Mesenchymal stem cell (in vitro differentiated cells and primary cell): ENCODE results near the gene USB1.

Source experiments
- DNase-seq: peaks from one replicate; pipeline ENCODE4 v3.0.0-alpha.2; 2013
- H2AFZ ChIP-seq: one replicate; pipeline ENCODE4 v1.6.1; 2013; ENCODE audit warnings: low read depth, mild to moderate bottlenecking, control low read depth, inconsistent platforms, low read length, moderate library complexity
- H2AK5ac ChIP-seq: 2 replicates; pipeline ENCODE4 v1.6.1; 2013; ENCODE audit warnings: low read length, moderate library complexity, mild to moderate bottlenecking, inconsistent platforms; ENCODE audit not compliant: severe bottlenecking
- H2BK120ac ChIP-seq: one replicate; pipeline ENCODE4 v1.6.1; 2013; ENCODE audit warnings: low read depth, mild to moderate bottlenecking, inconsistent platforms, low read length, moderate library complexity
- H2BK12ac ChIP-seq, 2 experiments: one replicate each; pipeline ENCODE4 v1.6.1; 2013; ENCODE audit warnings: inconsistent platforms in 2 of 2, low read length in 2 of 2, mild to moderate bottlenecking in 2 of 2, moderate library complexity in 2 of 2, control low read depth in 1 of 2
- H2BK15ac ChIP-seq: one replicate; pipeline ENCODE4 v1.6.1; 2013; ENCODE audit warnings: mild to moderate bottlenecking, low read depth, inconsistent platforms; ENCODE audit not compliant: poor library complexity, severe bottlenecking
- H2BK5ac ChIP-seq: 2 replicates; pipeline ENCODE4 v1.6.1; 2013; ENCODE audit warnings: low read depth, mild to moderate bottlenecking, low read length, control low read depth, inconsistent platforms; ENCODE audit not compliant: poor library complexity, severe bottlenecking
- H3K14ac ChIP-seq, 2 experiments: one replicate each; pipeline ENCODE4 v1.6.1; 2013; ENCODE audit warnings: inconsistent platforms in 2 of 2, low read length in 2 of 2, control low read depth in 1 of 2, mild to moderate bottlenecking in 1 of 2, moderate library complexity in 1 of 2
- H3K18ac ChIP-seq, 2 experiments: one replicate each; pipeline ENCODE4 v1.6.1; 2013; ENCODE audit warnings: inconsistent platforms in 2 of 2, low read length in 2 of 2, control low read depth in 1 of 2, low read depth in 1 of 2, mild to moderate bottlenecking in 1 of 2
- H3K23ac ChIP-seq, 2 experiments: one replicate each; pipeline ENCODE4 v1.6.1; 2013; ENCODE audit warnings: inconsistent platforms in 2 of 2, low read length in 2 of 2, mild to moderate bottlenecking in 2 of 2, moderate library complexity in 2 of 2, control low read depth in 1 of 2
- H3K27ac ChIP-seq: 2 replicates; pipeline ENCODE4 v1.5.1; 2013; ENCODE audit warnings: mild to moderate bottlenecking, moderate library complexity, low read length, control low read depth, inconsistent platforms; ENCODE audit not compliant: poor library complexity, severe bottlenecking
- H3K27me3 ChIP-seq, 2 experiments: 2 replicates each; pipeline versions ENCODE4 v1.6.1 to v1.7.0; 2013; ENCODE audit warnings: low read length in 2 of 2, mild to moderate bottlenecking in 2 of 2, moderate library complexity in 2 of 2, control low read depth in 1 of 2, inconsistent platforms in 1 of 2; ENCODE audit not compliant: control insufficient read depth in 1 of 2, insufficient read depth in 1 of 2
- H3K36me3 ChIP-seq, 2 experiments: 2 replicates each; pipeline versions ENCODE4 v1.6.1 to v1.7.0; 2013; ENCODE audit warnings: low read length in 2 of 2, control low read depth in 1 of 2, inconsistent platforms in 1 of 2, low read depth in 1 of 2, mild to moderate bottlenecking in 1 of 2; ENCODE audit not compliant: insufficient read depth in 2 of 2, control insufficient read depth in 1 of 2
- H3K4ac ChIP-seq, 2 experiments: one replicate each; pipeline ENCODE4 v1.6.1; 2013; ENCODE audit warnings: inconsistent platforms in 2 of 2, low read length in 2 of 2, mild to moderate bottlenecking in 2 of 2, moderate library complexity in 2 of 2, control low read depth in 1 of 2, low read depth in 1 of 2
- H3K4me1 ChIP-seq: 2 replicates; pipeline ENCODE4 v1.6.1; 2013; ENCODE audit warnings: low read depth, low read length, control low read depth; ENCODE audit not compliant: control insufficient read depth, insufficient read depth
- H3K4me2 ChIP-seq: 2 replicates; pipeline ENCODE4 v1.6.1; 2013; ENCODE audit warnings: low read length, mild to moderate bottlenecking, inconsistent platforms; ENCODE audit not compliant: poor library complexity, severe bottlenecking
- H3K4me3 ChIP-seq, 2 experiments: 2 replicates each; pipeline versions ENCODE4 v1.5.1 to v1.7.0; 2013; ENCODE audit warnings: low read length in 2 of 2, mild to moderate bottlenecking in 2 of 2, control low read depth in 1 of 2, low read depth in 1 of 2; ENCODE audit not compliant: insufficient read depth in 1 of 2
- H3K79me1 ChIP-seq: replicated peaks from 2 replicates; pipeline ENCODE4 v1.6.1; 2013; ENCODE audit warnings: mild to moderate bottlenecking, control low read depth, low read length, inconsistent platforms; ENCODE audit not compliant: poor library complexity, severe bottlenecking
- H3K9ac ChIP-seq: 2 replicates; pipeline ENCODE4 v1.7.0; 2013; ENCODE audit warnings: mild to moderate bottlenecking, low read length, moderate library complexity
- H3K9me3 ChIP-seq: 2 replicates; pipeline ENCODE4 v1.7.0; 2013; ENCODE audit warnings: mild to moderate bottlenecking, low read length; ENCODE audit not compliant: control insufficient read depth
- H4K8ac ChIP-seq: one replicate; pipeline ENCODE4 v1.6.1; 2013; ENCODE audit warnings: inconsistent platforms, mild to moderate bottlenecking, low read length, moderate library complexity
- H4K91ac ChIP-seq: one replicate; pipeline ENCODE4 v1.6.1; 2013; ENCODE audit warnings: mild to moderate bottlenecking, low read length, inconsistent platforms
- WGBS: methylation state at CpG from one replicate; pipeline ENCODE4 v1.1.7; 2013; ENCODE audit warnings: mixed read lengths; 5-methylcytosine and 5-hydroxymethylcytosine counted together

The USB1 gene

DNA sequence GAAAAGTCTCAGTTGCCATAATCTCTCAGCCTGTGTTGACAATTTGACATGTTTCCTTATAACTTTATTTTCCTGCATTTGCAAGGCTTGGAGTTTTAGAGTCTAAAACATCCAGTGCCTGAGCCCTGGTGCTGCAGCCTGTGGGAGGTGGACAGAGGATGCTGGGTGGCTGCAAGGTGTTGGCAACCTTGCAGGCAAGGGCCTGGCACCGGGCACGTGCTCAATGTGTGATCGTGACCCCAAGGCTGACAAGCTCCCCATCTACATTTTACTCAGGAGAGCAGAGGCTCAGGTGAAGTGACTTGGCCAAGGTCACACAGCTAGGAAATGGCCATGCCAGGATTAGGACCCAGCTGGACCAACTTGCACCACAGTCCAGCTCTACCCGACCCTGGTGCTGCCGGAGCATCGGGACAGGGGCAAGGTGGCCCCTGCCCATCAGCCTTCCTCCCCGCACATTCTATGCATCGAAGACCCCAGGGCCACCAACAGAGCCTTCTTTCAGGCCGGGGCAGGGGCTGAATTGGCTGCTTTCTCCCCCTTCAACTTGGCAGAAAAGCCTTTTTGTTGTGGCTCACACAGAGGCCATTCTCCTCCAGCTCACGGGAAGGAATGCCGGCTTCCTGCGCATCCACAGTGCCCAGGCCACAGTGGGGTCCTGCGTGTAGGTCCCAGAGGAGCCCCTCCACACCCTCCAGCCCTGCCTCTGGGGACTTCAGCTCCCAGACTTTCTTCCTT, 47.5 kb downstream of the USB1 start:
- Histone ChIP-seq H4K8ac (no peak overlapping the region), H3K18ac (no peak overlapping the region), H4K91ac (no peak overlapping the region), H3K27ac (no peak overlapping the region), H2BK15ac (no peak overlapping the region), H2BK12ac (no peak overlapping the region), H3K9ac (no peak overlapping the region), H3K4me1 (peaks cover 2% of the 10 kb centered on the region), H2BK120ac (no peak overlapping the region), H3K27me3 (peaks cover 0 to 3% of the 10 kb centered on the region in 2 experiments), H2AK5ac (no peak overlapping the region), H3K4me3 (no peak overlapping the region), H3K36me3 (peaks cover 0 to 14% of the 10 kb centered on the region in 2 experiments), H3K14ac (no peak overlapping the region), H2AFZ (peak overlapping the region; percentile 3), H3K23ac (no peak overlapping the region), H3K4me2 (no peak overlapping the region), H3K79me1 (no peaks in the 10 kb centered on the region), H2BK5ac (no peak overlapping the region), H3K4ac (no peak overlapping the region), H3K9me3 (no peaks in the 10 kb centered on the region)
- no peak for DNase-seq
- WGBS, result 86% methylated on average over 13 of the region's 13 CpGs

DNA sequence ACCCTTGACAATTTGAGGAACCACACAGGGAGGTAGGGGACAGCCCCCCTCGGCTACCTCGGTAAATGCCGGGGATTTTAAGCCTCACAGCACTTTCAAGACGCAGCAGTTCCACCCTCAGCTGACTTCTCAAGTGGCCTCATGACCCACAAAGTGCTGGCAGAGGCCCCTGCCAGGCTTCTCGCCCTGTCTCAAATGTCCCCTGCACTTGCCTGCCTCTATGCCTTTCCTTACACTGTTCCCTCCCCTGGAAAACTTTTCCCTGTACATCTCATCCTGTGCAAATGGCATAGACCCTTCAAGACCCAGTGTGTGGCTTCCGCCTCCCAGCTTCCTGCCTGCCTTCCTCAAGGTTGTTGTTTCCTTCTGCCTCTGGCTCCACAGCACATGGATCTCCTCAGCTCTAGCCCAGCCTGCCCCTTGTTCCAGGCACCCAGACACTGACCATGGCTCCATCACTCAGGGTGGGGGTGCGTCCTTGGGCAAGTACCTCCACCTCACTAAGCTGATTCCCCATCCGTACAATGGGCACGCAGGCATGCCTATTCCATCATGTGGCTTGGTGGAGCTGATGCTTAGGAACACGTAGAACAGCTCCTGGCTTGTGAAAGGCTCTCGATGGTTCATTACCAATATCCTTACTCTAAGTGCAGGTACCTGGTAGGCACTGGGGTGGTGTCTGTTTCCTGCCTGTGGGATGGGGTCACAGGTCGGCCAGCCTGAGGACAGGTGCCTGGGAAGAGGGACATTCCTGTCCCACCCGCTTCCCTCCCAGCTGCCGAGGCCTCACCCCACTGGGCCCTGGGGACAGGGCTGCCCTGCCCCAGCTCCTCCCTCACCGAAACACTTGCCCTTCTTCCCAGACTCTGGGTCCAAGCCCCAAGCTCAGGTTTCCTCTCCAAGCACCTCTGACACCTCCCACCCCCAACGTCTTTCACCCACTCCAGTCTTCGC, 48.3 kb downstream of the USB1 start:
- Histone ChIP-seq H3K23ac (no peak overlapping the region), H2AK5ac (no peak overlapping the region), H4K8ac (no peak overlapping the region), H3K18ac (peak overlapping the region in 1 of 2 experiments; percentile 29), H4K91ac (no peak overlapping the region), H2AFZ (no peak overlapping the region), H2BK120ac (no peak overlapping the region), H3K4me3 (no peak overlapping the region), H3K4me1 (peaks cover 2% of the 10 kb centered on the region), H2BK12ac (no peak overlapping the region), H3K27ac (no peak overlapping the region), H3K14ac (peak overlapping the region in 1 of 2 experiments; percentile 13), H3K4ac (no peak overlapping the region), H2BK5ac (no peak overlapping the region), H3K36me3 (peaks cover 0 to 11% of the 10 kb centered on the region in 2 experiments), H3K9me3 (no peaks in the 10 kb centered on the region), H3K27me3 (peaks cover 0 to 3% of the 10 kb centered on the region in 2 experiments), H3K79me1 (no peaks in the 10 kb centered on the region), H2BK15ac (no peak overlapping the region), H3K4me2 (no peak overlapping the region), H3K9ac (no peak overlapping the region)
- WGBS, result 85% methylated on average over 17 of the region's 17 CpGs
- no peak for DNase-seq

DNA sequence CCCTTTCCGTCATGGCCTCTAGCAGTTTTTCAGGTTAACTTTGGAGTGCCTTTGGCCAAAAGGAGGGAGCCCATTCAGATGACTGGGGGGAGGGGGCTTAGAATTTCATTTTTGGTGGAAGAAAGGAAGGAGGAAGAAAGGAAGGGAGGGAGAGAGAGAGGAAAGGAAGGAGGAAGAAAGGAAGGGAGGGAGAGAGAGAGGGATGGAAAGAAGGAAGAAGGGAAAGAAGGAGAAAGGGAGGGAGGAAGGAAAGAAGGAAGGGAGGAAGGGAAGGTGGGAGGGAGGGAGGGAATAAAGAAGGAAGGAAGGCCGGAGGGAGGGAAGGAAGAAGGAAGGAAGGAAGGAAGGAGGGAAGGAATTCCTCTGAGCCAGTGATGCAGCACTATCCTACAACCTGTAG, 50.1 kb downstream of the USB1 start:
- Histone ChIP-seq H2AFZ (no peak overlapping the region), H2BK15ac (no peak overlapping the region), H3K4me3 (no peak overlapping the region), H3K9me3 (no peaks in the 10 kb centered on the region), H3K79me1 (no peaks in the 10 kb centered on the region), H3K4me2 (no peak overlapping the region), H3K23ac (no peak overlapping the region), H3K27ac (no peak overlapping the region), H2BK12ac (no peak overlapping the region), H4K8ac (no peak overlapping the region), H3K4me1 (no peaks in the 10 kb centered on the region), H3K4ac (no peak overlapping the region), H3K14ac (no peak overlapping the region), H4K91ac (no peak overlapping the region), H3K9ac (no peak overlapping the region), H2AK5ac (no peak overlapping the region), H2BK5ac (no peak overlapping the region), H2BK120ac (no peak overlapping the region), H3K27me3 (peaks cover 0 to 5% of the 10 kb centered on the region in 2 experiments), H3K36me3 (no peaks in the 10 kb centered on the region), H3K18ac (no peak overlapping the region)
- 94% methylated on average over 1 of the region's 2 CpGs for WGBS
- DNase-seq, result no peak
